WTC11 (cell line): ENCODE measurements around the gene PCID2. TPM values are rescaled to one million over a fixed set of nuclear protein-coding genes. Genes with fewer than 3 reads are reported as not detected.
"Not testable (repeated sequence)": the region's sequence is repeated elsewhere in the genome, so short reads cannot be mapped to it uniquely, and the experiment has no call there.

Source experiments
- ATAC-seq: fragments of 200-7000 bp; cut with Tn5 transposase; 2 replicates; pipeline ENCODE4 v1.10.0; 2021; ENCODE audit warnings: mild to moderate bottlenecking, moderate library complexity
- CTCF ChIA-PET: fragments of 300-600 bp; sonication (Branson Sonifier 250); formaldehyde crosslinking; loops from one replicate; lab custom pipeline; 2021; ENCODE audit warnings: antibody characterized with exemption; lab: Charles Lee
- POLR2A ChIA-PET: fragments of 350-600 bp; sonication (Branson Sonifier 250); formaldehyde crosslinking; loops from one replicate; lab custom pipeline; 2021; ENCODE audit warnings: antibody characterized with exemption; lab: Charles Lee
- DNase-seq: peaks from one replicate; pipeline ENCODE4 v3.0.0; 2021; ENCODE audit warnings: low spot score
- H3K27ac Mint-ChIP-seq: 2 replicates; pipeline ENCODE4 v1.8.0; 2021; ENCODE audit warnings: mixed read lengths
- H3K27me3 Mint-ChIP-seq: 2 replicates; pipeline ENCODE4 v1.8.0; 2021; ENCODE audit warnings: low read depth, mild to moderate bottlenecking, moderate library complexity, mixed read lengths
- H3K36me3 Mint-ChIP-seq: 2 replicates; pipeline ENCODE4 v1.8.0; 2021; ENCODE audit warnings: mixed read lengths
- H3K4me1 Mint-ChIP-seq: 2 replicates; pipeline ENCODE4 v1.8.0; 2022; ENCODE audit warnings: mixed read lengths
- H3K4me3 Mint-ChIP-seq: 2 replicates; pipeline ENCODE4 v1.8.0; 2021; ENCODE audit warnings: mild to moderate bottlenecking, moderate library complexity, mixed read lengths
- H3K9me3 Mint-ChIP-seq: 2 replicates; pipeline ENCODE4 v1.8.0; 2021; ENCODE audit warnings: mixed read lengths
- ATF1 ChIP-seq: sonication (generic); formaldehyde crosslinking; IDR thresholded peaks from 2 replicates; pipeline ENCODE4 v1.8.1; 2023; ENCODE audit warnings: mild to moderate bottlenecking, moderate library complexity, missing genetic modification reagents
- KAT7 ChIP-seq: sonication (generic); formaldehyde crosslinking; IDR thresholded peaks from 2 replicates; pipeline ENCODE4 v1.8.1; 2023; ENCODE audit warnings: missing genetic modification reagents, mild to moderate bottlenecking, borderline replicate concordance
- RELA ChIP-seq: sonication (generic); formaldehyde crosslinking; IDR thresholded peaks from 2 replicates; pipeline ENCODE4 v1.8.1; 2022; ENCODE audit warnings: missing genetic modification reagents, mild to moderate bottlenecking, borderline replicate concordance
- ZNF138 ChIP-seq: sonication (generic); formaldehyde crosslinking; conservative IDR thresholded peaks from 2 replicates; pipeline ENCODE4 v1.8.1; 2022; ENCODE audit warnings: mild to moderate bottlenecking, moderate library complexity, missing genetic modification reagents
- ZNF219 ChIP-seq: sonication (generic); formaldehyde crosslinking; IDR thresholded peaks from 2 replicates; pipeline ENCODE4 v1.8.0; 2023; ENCODE audit warnings: missing genetic modification reagents, mild to moderate bottlenecking, borderline replicate concordance
- total RNA-seq: library from RNA; stranded (reverse); gene quantifications from 3 replicates; pipeline ENCODE4 v1.2.3, GENCODE V29; 2021
- TF ChIP-seq, protein P1 (sequence below): fragments of 250-450 bp; sonication (Bioruptor Pico); IDR thresholded peaks from 2 replicates; pipeline ENCODE4 v1.9.0; 2021; ENCODE audit warnings: mild to moderate bottlenecking
- TF ChIP-seq, protein P2 (sequence below): sonication (generic); formaldehyde crosslinking; IDR thresholded peaks from 2 replicates; pipeline ENCODE4 v1.8.1; 2023; ENCODE audit warnings: mild to moderate bottlenecking, missing genetic modification reagents
- TF ChIP-seq, protein P3 (sequence below): sonication (generic); formaldehyde crosslinking; IDR thresholded peaks from 2 replicates; pipeline ENCODE4 v1.8.1; 2023; ENCODE audit warnings: mild to moderate bottlenecking, missing genetic modification reagents, moderate library complexity
- TF ChIP-seq, protein P4 (sequence below): fragments of 250-450 bp; sonication (Bioruptor Pico); IDR thresholded peaks from 2 replicates; pipeline ENCODE4 v1.9.0; 2021; ENCODE audit warnings: mild to moderate bottlenecking
- TF ChIP-seq, protein P5 (sequence below): sonication (generic); formaldehyde crosslinking; IDR thresholded peaks from 2 replicates; pipeline ENCODE4 v1.8.1; 2022; ENCODE audit warnings: low read depth, missing genetic modification reagents, borderline replicate concordance
- TF ChIP-seq, protein P6 (sequence below): fragments of 250-450 bp; sonication (Bioruptor Pico); conservative IDR thresholded peaks from 2 replicates; pipeline ENCODE4 v1.9.0; 2021; ENCODE audit warnings: mild to moderate bottlenecking

Gene PCID2
- total RNA-seq, 1 experiment from 2014 or later, result 69.4 TPM

DNA sequence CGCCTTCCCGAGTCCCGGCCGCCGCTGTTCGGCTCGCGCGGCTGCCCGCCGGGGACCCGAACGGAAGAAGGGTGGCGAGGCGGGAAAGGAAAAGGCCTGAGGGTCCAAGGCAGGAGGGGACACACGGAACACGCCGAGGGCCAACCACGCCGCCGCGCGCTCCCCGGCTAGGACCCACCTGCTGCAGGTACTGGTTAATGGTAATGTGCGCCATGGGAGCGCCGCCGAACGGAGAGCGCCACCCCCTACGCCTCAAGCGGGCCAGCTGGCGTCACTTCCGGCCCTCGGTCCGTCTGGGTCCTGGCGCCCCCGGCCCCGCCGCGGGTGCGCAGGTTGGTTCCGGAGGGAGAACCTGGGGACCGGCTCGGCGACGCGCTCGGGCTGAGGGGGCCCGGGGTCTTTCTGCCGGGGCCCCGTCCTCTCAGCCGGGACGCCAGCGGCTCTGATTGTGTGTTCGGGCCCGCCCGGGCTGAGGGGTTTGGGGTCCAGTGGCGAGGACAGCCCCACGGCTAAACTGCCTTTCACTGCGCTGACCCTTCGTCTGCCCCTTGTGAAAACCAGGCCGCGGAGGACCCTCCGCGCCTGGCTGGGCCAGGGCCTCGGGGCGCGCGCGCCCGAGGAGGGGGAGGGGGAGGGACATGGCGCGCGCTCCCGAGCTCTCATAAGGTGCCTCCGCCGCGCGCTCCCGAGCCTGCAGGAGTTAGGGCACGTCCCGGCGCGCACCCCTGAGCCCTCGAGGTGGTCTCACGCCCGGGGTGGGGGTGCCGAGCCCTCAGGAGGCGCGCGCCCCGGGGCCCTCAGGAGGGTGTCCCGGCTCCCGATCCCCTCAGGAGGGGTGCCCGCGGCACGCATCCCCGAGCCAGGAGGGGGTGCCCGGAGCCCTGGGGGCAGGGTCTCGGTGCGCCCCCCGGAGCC lies at the start of gene PCID2 (continued):
- TF ChIP-seq, protein P1, sequence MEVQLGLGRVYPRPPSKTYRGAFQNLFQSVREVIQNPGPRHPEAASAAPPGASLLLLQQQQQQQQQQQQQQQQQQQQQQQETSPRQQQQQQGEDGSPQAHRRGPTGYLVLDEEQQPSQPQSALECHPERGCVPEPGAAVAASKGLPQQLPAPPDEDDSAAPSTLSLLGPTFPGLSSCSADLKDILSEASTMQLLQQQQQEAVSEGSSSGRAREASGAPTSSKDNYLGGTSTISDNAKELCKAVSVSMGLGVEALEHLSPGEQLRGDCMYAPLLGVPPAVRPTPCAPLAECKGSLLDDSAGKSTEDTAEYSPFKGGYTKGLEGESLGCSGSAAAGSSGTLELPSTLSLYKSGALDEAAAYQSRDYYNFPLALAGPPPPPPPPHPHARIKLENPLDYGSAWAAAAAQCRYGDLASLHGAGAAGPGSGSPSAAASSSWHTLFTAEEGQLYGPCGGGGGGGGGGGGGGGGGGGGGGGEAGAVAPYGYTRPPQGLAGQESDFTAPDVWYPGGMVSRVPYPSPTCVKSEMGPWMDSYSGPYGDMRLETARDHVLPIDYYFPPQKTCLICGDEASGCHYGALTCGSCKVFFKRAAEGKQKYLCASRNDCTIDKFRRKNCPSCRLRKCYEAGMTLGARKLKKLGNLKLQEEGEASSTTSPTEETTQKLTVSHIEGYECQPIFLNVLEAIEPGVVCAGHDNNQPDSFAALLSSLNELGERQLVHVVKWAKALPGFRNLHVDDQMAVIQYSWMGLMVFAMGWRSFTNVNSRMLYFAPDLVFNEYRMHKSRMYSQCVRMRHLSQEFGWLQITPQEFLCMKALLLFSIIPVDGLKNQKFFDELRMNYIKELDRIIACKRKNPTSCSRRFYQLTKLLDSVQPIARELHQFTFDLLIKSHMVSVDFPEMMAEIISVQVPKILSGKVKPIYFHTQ (CRISPR knock-in tag), result no peak
- TF ChIP-seq, protein P2, sequence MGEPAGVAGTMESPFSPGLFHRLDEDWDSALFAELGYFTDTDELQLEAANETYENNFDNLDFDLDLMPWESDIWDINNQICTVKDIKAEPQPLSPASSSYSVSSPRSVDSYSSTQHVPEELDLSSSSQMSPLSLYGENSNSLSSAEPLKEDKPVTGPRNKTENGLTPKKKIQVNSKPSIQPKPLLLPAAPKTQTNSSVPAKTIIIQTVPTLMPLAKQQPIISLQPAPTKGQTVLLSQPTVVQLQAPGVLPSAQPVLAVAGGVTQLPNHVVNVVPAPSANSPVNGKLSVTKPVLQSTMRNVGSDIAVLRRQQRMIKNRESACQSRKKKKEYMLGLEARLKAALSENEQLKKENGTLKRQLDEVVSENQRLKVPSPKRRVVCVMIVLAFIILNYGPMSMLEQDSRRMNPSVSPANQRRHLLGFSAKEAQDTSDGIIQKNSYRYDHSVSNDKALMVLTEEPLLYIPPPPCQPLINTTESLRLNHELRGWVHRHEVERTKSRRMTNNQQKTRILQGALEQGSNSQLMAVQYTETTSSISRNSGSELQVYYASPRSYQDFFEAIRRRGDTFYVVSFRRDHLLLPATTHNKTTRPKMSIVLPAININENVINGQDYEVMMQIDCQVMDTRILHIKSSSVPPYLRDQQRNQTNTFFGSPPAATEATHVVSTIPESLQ, result no peak
- TF ChIP-seq, protein P3, sequence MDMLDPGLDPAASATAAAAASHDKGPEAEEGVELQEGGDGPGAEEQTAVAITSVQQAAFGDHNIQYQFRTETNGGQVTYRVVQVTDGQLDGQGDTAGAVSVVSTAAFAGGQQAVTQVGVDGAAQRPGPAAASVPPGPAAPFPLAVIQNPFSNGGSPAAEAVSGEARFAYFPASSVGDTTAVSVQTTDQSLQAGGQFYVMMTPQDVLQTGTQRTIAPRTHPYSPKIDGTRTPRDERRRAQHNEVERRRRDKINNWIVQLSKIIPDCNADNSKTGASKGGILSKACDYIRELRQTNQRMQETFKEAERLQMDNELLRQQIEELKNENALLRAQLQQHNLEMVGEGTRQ (CRISPR knock-in tag), result 0 out of 2 replicates have a peak, but pooled peaks have one; percentile 42
- TF ChIP-seq ZNF138 (CRISPR knock-in tag) (no peak), ZNF219 (CRISPR knock-in tag) (no peak), ATF1 (CRISPR knock-in tag) (peak; percentile 65; the same call in 1 of the 2 replicates), KAT7 (CRISPR knock-in tag) (no peak), RELA (CRISPR knock-in tag) (peak; percentile 41; the same call in 1 of the 2 replicates)
- TF ChIP-seq, protein P4, sequence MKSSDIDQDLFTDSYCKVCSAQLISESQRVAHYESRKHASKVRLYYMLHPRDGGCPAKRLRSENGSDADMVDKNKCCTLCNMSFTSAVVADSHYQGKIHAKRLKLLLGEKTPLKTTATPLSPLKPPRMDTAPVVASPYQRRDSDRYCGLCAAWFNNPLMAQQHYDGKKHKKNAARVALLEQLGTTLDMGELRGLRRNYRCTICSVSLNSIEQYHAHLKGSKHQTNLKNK (CRISPR knock-in tag), result 0 out of 2 replicates have a peak, but pooled peaks have one; percentile 34
- TF ChIP-seq, protein P5, sequence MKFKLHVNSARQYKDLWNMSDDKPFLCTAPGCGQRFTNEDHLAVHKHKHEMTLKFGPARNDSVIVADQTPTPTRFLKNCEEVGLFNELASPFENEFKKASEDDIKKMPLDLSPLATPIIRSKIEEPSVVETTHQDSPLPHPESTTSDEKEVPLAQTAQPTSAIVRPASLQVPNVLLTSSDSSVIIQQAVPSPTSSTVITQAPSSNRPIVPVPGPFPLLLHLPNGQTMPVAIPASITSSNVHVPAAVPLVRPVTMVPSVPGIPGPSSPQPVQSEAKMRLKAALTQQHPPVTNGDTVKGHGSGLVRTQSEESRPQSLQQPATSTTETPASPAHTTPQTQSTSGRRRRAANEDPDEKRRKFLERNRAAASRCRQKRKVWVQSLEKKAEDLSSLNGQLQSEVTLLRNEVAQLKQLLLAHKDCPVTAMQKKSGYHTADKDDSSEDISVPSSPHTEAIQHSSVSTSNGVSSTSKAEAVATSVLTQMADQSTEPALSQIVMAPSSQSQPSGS, result peak; percentile 53; the same call in 1 of the 2 replicates
- TF ChIP-seq, protein P6, sequence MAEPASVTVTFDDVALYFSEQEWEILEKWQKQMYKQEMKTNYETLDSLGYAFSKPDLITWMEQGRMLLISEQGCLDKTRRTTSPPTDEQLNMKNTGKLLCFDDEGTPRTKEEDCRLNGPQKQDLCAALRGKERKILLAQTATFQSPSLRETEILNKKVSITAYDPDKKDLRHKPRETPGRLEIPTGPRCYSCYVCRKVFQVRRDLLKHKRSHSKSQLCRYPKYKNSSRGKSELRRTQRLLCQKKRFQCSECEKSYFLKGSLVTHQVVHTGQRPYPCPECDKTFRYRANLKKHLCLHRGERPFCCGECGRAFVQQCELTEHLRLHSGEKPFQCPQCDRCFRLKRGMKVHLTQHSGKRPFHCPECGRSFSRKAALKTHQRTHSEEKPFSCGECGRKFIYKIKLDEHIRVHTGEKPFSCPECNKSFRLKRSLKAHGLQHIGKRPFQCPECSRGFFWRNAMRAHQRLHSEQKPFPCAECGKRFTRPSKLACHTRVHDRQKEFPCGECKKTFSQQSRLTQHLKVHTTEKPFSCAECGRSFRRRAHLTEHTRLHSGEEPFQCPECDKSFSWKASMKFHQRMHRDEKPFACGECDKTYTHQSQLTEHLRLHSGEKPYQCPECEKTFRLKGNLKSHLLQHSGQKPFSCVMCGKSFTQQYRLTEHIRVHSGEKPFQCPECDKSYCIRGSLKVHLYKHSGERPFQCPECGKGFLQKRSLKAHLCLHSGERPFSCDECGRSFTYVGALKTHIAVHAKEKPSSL (CRISPR knock-in tag), result no peak
- TF ChIP-seq, all 79 proteins: peak for 39

DNA sequence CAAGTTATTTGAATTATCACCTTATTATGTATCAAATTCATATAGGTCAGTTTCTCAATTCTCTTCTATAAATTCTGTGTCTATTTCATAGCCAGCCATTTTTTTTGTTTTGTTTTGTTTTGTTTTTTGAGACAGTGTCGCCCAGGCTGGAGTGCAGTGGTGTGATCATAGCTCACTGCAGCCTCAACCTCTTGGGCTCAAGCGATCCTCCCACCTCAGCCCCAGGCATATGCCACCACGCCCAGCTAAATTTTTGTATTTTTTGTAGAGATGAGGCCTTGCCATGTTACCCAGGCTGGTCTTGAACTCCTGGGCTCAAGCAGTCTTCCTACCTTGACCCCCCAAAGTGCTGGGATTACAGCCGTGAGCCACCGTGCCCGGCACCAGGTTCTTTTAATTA lies 49.4 kb upstream of the PCID2 start:
- H3K4me3 Mint-ChIP-seq, POLR2A ChIA-PET, ATAC-seq, H3K9me3 Mint-ChIP-seq, H3K27ac Mint-ChIP-seq, H3K4me1 Mint-ChIP-seq, DNase-seq, H3K27me3 Mint-ChIP-seq, CTCF ChIA-PET: not testable (repeated sequence)
- peaks cover 68% of the 10 kb centered on the region for H3K36me3 Mint-ChIP-seq
